HG03045 (cell line): Measurements from ENCODE around the gene THADA.
A peak's percentile ranks its signal among the peaks of the same experiment; 100 is the strongest.

Experiments used
- ATAC-seq: cut with Tn5 transposase; IDR thresholded peaks from one replicate; pipeline ENCODE4 v1.9.1; 2021; ENCODE audit warnings: mild to moderate bottlenecking, moderate library complexity; ENCODE audit not compliant: unreplicated experiment

THADA gene

DNA sequence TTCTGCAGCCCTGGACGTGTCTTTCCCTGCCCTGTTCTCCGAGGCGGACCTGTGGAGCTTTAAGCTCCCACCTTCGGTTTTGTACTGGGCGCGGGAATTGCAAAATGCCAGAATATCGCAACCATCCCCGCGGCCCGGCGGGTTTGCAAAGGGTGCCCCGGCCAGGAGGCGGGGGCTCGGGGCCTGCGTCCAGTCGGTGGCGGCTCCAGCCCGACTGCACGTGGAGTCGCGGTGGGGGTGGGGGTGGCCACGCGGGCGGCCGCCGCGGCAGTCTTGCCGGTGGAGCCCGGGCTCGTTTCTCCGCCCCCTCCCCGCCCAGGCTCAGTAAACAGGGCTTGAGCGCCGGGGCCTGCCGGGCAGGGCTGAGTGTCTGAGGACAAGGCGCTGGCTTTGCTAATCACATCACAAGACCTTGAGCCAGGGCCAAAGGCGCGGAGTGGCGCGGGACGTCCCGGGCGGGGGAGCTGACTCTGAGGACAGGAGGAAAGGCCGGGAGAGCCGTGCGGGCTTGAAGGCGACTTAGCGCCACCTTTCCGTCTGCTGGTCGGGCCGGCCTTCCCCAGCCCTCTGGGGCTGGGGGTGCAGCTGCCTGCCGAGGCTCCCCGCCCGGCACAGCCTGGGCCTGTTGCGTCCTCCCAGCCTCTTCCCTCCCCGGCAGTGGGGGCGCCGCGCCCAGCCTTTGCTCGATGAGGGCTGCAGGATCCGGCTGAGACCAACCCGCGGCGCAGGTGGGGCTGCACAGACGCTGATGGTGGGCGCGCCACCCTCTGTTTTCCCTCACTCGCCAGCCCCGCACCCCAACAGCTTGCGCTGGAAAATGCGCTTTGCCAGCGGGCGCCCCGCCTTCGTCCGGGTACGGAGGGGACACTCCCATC is 368.6 kb downstream of the THADA start:
- ATAC-seq: peak; percentile 18

DNA sequence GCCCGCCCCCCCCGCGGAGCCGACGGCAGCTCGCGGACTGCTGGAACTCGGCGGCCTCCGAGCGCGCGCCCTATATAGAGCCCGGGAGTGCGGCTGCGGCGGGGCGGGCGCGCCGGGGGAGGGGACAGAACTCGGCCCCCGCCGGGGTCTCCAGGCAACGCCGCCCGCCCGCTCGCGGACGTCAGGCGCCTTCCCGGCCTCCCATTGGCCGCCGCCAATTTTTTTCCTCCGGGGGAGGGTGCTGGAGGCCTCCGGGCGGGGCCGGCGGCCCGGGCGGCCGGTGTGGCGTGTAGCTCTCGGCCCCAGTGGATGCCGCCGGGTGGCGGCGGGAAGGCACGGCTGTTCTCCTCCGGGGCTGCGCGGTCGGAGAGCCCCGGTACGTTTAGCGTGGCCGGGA is 369.3 kb downstream of the THADA start, which contains the start of gene ZFP36L2:
ZFP36L2 (minus strand) TSS at position 49 of the 397 bp plus-strand sequence. CDS start 291 bp downstream, outside the sequence.
- ATAC-seq: peak; percentile 62

DNA sequence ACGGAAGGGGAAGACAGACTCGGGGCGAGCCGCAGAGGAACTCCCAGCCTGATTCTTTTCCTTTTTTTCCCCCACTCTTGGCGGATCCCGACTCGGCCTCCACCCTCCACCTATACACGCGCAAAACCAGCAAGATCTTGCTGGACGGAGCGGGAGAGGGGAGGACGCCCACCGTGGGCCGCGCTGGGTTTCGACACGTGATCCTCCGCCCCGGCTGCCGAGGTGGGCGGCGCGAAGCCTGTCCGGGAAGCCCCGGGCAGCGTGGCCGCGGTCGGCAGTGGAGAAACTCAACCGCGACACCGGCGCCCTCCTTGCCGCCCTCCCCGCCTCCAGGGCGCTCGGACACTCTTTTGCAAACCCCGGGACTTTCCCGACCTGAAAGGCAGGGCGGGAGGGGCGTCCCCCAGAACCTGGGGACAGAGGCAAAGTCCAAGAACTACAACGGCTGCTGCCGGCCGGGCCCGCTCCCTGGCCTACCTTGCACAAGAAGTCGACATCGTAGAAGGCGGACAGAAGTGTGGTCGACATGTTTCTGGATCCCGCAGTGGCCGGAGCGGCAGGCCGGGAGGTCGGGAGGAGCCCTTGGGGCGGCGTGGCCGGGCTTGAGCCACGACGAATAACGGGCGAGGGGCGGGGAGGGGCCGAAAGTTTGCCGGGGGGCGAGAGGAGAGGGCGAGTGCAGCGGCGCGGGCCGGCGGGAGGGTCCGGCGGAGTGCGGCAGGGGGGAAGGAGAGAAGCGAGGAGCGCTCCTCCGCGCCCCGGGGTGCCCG is 369.9 kb downstream of the THADA start:
- peak; percentile 38 for ATAC-seq

DNA sequence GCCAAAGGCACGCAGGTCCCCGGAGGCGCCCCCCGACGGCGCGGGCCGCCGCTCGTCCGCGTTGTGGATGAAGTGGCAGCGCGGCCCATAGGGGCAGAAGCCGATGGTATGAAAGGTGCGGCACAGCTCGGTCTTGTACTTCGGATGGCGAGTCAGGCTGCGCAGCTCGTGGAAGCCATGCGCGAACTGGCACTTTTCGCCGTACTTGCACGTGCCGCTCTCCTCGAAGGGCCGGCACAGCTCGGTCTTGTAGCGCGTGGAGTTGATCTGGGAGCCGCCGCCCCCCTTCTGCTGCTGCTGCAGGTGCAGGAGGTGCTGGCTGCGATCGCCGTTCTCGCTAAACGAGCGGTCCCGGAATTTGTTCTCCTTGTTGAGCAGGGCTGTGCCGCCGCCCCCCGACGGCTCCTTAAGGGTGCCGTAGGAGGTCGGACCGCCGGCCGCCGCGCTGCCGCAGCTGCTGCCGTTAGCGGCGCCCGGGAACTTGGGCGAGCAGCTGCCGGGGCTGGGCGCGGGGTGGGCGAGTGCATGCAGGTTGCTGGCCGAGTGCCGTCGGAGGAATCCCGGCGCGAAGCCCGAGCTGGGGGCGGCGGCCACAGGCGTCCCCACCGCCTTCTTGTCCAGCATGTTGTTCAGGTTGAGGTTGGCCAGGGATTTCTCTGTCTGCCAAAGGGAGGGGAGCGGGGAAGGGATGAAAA is 370.6 kb downstream of the THADA start:
- no peak for ATAC-seq

DNA sequence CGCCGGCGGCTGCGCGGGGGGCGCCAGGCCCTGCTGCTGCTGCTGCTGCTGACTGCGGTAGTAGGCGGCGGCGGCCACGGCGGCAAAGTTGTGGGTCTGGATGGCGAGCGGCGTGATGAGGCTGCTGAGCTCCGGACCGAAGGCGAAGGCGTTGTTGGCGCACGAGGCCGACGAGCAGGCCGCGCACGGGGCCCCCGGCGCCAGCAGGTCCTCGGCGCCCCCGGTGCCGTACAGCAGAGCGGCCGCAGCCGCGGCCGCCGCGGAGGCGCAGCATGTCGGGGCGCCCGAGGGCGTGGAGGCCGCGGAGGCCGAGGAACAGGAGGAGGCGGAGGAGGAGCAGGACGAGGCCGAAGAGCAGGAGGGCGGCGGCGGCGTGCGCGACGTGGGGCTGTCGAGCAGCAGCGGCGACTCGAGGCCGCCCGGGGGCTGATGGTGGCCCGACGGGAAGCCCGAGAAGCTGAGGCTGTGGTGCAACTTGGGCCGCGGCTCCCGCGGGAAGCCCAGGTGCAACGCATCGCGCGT is 371.2 kb downstream of the THADA start:
- no peak for ATAC-seq

DNA sequence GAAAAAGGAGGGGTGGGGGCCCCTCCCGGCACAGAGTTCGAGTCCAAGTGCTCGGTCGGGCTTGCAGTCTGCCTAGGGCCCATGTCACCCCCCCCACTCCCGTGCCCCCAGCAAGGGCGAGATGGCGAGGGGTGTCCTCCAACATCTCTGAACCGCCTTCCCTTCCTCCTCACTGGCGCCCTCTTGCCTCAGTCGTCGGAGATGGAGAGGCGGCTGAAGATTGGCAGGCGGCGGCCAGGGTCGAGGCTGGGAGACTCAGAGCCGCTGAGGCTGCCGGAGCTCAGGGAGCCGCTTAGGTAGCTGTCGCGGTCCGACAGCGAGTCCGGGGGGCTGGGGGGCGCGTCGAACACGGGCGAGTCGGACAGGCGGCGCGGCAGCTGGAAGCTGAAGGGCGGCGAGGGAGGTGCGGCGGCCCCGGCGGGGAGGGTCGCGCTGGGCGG is 371.7 kb downstream of the THADA start:
- ATAC-seq: no peak

DNA sequence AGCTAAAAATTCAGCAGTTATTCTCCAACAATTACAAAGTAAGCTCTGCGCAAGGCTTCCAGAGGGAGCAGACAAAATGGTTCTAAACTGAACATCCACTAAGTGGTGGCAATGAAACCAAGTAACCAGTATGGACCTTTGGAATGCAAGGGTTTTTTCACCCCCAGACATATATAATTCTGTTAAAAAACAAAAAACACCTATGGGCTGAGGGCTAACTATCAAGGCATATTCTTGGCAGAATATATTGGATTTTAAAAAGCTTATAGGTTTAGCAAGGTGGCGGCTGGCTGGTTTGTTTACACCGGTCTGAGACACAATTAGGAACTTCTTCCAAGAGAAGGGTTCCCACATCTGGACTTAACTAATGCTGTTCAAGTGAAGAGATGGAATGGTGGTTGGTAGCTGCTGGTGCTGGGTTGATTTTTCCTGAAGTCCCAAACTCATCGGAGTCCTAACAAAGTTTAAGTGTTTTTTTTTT is 372.3 kb downstream of the THADA start:
- no peak for ATAC-seq

DNA sequence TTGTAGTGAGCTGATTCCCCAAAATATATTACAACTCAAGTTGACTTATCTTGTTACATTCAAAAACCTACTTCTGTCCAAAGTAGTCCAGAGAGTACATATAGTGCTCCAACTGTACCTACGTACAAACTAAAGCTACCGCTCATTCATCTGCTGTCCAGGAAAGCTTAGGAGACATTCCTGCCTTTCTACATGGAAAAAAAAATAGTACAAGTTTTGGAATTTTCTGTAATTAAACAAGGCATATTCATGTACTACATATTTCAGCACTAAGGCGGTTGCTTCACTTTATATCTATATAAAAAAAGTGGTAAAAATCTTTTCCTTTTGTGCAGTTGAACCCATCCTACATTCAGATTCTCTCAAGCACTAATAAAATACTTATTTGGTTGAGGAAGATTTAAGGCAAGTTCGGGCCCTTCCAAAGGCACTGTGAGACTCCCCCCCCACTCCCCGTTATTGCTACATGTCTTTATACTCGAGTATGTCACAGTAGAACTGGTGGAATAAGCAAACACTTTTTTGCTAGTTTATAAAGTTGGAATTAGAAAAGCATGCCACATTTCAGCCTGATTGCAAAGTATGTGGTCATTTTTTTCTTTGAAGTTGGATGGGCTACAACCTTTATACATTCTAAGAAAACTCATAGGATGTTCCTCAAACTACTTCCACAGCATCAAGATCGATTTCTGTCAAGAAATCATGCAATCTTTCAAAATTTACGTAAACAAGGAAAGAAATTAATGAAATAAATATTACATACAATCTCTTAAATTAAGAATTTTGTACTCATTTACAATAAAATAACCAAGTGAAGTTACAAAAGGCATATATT is 373.1 kb downstream of the THADA start:
- ATAC-seq: no peak

DNA sequence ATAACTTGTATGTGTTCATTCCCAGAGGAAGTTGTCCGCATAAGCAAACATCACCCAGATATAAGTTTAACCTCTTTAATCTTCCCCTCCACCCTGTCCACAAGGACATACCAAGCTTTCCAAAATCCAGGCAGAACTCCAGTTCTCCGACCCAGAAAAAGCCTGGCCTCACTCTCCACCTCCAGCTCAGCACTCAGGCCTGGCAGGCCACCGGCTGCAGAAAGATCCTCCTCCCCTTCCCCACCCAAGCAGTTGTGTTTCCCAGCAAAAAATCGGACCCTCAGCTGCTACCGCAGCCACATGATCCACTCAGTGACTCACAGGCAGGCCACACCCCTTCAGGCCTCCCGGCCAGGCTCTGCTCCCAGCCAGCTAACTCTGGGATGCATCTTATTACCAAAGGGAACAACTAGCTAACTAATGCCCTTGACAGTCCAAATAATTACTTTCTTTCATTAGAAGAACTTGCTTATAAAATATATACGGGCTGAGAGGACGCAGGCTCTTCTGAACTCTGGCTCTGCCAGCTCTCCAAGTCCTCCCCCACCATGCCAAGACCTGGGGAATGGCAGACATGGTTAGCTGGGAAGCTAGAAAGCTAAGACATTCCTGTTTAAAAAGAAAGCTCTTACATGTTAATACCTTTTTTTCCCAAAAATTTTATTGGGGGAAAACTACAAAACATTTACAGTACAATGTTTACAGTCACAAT is 373.9 kb downstream of the THADA start:
- ATAC-seq: no peak

DNA sequence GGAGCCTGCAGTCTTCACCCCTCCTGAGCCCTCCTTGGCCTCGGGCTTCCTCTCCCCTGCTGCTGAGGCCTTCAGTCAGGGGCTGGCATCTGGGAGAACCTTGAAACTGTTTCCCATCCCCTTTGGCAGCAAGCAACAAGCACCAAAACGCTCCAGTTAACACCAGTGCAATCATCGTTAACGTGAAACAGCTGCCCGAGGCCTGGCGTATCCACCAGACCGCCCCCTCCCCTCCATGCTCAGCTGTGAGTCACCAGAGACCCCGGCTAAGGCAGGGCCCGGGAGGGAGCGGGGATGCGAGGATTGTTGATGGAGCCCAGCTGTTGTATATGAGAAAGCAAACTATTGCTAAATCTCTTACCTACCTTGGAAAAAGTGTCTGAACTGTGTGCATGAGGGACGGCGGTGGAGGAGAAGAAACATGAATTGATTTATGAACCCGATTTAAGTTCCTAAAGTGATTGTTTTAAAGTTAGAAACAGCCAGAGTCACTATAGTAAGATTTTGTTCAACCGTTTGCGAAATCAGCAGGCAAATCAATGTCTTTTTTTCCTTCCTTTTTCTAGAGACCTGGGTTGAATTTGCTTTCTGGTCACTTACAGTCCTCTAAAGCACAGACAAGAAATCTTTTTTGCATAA is 374.6 kb downstream of the THADA start:
- no peak for ATAC-seq

DNA sequence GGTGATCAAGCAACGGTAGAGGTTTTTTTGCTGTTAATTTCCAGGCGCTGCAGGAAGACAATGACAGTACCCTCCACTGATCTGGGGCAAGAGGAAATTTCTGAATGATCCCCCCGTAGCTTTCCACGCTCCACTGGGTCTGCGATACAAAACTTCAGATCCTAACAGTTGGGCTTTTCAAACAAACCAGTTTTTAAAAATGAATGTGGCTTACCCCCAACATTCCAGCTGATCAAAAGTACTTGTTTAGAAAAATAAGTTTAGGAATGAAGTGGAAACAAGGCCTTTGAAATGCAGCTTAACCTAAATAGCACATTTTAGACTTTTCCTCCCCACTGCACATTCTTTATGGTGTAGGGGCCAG is 375.1 kb downstream of the THADA start:
- no peak for ATAC-seq

DNA sequence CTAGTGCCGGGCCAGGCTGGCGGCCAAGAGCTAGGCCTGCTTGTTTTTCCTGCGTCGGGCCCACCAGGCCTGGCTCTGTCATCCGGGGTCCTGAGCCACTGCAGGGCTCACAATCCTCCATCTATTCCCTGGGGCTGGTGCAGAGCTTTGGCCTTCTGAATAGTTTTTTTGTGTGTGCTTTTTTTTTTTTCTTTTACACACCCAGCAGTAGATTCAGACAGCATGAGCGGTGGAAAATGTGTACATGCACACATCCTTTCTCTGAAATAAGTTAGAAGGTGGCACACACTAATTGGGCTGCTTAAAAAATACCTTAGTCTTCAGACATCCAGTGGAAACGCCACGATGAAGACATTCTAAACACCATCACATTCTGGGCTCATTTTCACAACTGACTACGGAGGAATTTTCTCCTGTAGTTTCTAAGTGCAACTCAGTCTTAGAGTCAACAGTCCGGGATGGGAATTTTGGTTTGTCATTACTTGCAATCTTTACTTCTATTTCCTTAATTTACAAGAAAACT is 375.5 kb downstream of the THADA start:
- ATAC-seq: no peak

DNA sequence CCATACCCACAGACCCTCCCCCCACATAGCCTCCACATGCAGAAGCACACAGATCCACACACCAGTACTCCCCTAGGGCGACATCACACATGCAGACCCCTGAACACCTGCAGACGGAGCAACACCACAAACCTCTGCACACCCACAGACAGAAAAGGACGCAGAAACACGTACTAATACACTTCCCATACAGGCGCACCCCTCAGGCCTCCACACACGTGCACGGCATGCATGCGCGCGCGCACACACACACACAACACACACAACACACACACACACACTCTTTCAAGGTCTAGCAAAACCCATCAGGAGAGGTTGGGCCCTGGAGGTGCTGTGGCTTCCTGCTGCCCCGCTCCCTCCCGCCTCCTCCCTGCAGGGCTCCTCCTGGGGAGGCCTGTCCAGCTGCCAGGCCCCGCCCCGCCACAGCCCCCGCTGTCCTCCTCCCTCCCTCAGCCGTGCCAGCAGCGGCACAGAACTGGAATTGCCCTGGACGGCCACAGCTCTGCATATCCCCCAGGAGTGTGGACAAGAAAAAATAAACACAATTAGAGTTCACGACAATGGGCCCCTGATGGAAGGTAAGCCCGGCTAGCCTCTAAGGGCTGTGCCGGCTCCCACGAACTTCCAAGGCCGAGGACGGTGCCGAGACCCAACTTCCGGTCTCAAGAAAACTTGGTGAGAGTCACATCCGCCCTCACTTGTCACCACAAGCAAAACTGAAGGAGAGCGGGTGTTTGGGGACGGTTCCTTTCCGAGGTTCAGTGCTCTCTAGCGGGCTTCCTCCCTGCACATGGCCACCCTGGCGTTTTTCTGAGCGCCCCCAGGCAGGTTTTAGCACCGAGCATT is 376.2 kb downstream of the THADA start:
- ATAC-seq: peak; percentile 52

DNA sequence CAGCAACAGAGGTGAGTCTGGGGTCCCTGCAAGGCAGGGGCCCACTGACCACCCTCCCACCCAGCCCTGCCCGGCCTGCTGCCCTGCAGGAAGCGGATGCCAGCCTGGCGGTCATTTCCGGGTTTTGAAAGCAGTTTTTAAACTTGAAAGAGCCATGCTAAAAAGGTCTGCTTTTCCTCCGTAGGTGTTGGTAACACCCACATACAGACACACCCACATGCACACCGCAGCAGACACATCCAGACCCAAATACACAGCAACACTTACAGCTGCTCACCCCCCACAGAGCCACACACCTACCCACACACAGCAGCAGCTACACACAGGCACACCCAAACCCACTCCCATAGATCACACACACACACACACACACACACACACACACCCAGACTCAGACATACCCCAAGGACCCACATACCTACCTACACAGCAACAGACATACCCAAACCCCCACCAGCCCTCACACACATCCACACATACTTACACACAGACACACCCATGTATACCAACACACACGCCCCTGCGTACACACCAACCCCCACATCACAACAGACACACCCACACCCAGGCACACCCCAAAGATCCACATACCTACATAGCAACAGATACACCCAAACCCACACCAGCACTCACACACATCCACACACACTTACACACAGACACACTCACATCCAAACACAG is 377.0 kb downstream of the THADA start:
- no peak for ATAC-seq

DNA sequence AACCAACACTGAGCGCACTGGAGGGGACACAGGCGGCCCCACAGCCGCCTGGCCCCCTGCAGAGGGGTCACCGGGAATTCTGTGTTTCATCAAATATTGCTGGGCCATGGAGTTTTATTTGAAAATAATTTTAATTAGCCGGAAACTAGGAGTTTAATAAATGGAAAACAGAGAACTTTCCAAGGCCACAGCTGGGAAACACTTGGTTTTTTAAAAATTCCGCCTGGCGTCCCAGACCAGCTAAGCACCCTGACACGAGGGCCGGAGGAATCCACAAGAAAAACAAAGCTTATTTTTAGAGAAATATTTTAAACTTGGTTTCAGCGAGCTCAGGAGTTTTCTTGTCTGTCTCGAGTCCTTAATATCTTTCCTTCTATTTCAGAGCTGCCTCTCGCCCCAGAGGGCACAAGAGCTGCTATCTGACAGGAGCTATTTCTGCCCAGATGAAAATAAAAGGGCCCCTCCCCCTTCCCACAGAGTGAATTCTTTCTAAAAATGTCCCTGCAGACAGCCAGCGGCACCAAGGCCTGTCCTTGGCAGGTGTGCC is 377.6 kb downstream of the THADA start:
- no peak for ATAC-seq

DNA sequence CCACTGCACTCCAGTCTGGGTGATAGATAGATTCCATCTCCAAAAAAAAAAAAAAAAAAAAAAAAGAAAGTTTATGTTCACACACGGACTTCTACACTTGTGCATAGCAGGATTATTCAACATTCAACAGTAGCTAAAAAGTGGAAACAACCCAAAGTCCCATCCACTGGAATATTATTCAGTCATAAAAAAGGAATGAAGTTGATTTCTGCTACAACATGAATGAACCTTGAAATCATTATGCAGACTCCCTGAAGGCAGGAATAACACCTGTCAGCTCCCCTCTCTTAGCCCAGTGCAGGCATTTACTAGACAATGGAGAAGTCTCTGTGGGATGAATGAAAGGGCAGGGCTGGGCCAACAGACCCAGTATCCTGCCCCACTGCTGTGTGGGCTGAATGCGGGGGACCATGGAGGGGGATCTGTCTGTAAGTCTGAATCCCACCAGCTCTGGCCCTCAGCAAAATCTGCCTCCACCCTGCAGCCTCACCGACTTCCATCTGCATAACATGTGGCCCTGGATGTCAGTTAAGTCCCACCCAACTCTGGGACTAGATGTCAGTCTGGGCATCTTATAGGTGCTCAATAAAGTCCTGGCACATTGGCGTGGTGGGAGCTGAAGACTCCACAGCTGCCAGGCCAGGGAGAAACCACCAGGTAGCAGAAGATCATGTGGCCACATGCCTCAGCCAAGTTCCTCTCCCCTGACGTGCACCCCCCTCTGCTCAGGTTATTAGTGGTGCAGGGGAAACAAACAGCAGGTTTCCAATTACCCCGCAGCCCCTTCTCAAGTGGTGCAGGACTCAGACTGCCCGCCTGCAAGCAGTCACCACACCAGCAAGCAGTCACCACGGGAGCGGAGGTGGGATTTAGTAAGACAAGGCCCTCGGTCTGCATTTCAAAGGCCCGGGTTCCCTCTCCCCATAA is 378.3 kb downstream of the THADA start:
- ATAC-seq: no peak
